ENCODE measurements around the gene BCAS1.

GRCh38 chr20:53984356-53985149 is 85.8 kb downstream of the BCAS1 start:
- TF ChIP-seq, protein P1, sequence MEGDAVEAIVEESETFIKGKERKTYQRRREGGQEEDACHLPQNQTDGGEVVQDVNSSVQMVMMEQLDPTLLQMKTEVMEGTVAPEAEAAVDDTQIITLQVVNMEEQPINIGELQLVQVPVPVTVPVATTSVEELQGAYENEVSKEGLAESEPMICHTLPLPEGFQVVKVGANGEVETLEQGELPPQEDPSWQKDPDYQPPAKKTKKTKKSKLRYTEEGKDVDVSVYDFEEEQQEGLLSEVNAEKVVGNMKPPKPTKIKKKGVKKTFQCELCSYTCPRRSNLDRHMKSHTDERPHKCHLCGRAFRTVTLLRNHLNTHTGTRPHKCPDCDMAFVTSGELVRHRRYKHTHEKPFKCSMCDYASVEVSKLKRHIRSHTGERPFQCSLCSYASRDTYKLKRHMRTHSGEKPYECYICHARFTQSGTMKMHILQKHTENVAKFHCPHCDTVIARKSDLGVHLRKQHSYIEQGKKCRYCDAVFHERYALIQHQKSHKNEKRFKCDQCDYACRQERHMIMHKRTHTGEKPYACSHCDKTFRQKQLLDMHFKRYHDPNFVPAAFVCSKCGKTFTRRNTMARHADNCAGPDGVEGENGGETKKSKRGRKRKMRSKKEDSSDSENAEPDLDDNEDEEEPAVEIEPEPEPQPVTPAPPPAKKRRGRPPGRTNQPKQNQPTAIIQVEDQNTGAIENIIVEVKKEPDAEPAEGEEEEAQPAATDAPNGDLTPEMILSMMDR (IDR thresholded peaks at IDR 0.05), result no peak
- no peak for TF ChIP-seq POLR2A (IDR thresholded peaks at IDR 0.05)

Data from right lobe of liver (tissue), 4 donors.